HG03460 (cell line): ENCODE results near the gene FLNA.
A peak's percentile ranks its signal among the peaks of the same experiment; 100 is the strongest.

ENCODE experiments used
- ATAC-seq: cut with Tn5 transposase; IDR thresholded peaks from one replicate; pipeline ENCODE4 v1.9.1; 2021; ENCODE audit not compliant: unreplicated experiment

Gene FLNA

GRCh38 chrX:154341399-154342298 lies 32.8 kb downstream of the FLNA start:
- peak; percentile 62 for ATAC-seq

GRCh38 chrX:154334496-154334895 lies 39.9 kb downstream of the FLNA start:
- no peak for ATAC-seq

DNA sequence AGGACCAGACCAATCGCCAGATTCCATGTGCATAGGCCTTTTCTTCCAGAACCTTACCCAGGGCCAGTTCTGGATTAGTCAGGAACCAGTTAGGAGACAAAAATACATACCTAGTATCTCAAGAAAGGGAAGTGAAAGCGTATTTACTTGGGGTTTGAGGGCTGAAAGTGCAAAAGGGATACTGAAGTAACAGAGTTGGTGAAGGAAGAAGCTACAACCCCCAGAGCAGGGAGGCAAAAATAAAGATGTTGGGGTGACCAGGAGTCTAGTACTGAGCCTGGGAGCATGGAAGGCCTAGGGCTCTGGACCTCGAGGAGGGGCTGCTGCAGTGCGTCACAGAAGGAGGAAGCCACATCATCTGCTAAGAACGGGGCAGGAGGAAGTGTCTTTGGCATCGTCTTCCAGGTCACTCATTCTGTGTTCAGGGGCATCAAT lies 40.6 kb downstream of the FLNA start:
- no peak for ATAC-seq

- ATAC-seq, result no peak
Measured at GRCh38 chrX:154333116-154333515, 41.3 kb downstream of the FLNA start.

GRCh38 chrX:154332561-154332960 lies 41.9 kb downstream of the FLNA start:
- ATAC-seq, result no peak

DNA sequence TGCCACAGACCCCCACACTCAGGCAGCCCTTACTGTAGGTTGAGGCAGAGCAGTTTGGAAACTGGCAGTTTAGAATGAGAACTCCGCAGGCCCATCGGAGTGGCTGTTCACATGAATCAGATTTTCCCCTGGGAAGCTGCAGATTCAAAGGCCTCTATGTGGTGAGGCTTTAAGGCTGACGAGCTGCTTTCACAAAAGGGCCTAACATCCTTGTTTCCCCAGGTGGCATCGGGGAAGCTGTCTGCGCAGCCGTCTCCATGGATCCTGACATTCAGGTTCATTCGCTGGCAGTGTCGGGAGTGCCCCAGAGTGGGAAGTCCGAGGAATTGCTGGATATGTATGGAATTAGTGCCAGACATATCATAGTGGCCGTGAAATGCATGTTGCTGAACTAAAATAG lies 45.1 kb downstream of the FLNA start:
- no peak for ATAC-seq

- no peak for ATAC-seq
Measured at GRCh38 chrX:154328646-154329045, 45.8 kb downstream of the FLNA start.

- no peak for ATAC-seq
Measured at GRCh38 chrX:154327038-154327820, 47.2 kb downstream of the FLNA start.

DNA sequence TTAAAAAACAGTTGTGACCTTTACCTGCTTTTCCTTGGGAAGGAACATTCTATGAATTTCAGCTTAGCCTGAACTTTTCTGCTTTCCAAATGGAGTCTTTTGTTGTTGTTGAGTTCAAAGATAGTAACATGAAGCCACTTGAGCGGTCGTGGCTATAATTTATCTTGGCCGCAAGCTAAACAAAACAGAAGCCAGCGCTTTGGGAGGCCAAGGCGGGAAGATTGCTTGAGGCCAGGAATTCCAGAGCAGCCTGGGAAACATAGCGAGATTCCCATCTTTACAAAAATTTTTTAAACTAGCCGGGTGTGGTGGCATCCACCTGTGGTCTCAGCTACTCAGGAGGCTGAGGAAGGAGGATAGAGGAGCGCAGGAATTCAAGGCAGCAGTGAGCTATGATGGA lies 48.9 kb downstream of the FLNA start:
- ATAC-seq, result no peak

- no peak for ATAC-seq
Measured at GRCh38 chrX:154323537-154323936, 50.9 kb downstream of the FLNA start.

DNA sequence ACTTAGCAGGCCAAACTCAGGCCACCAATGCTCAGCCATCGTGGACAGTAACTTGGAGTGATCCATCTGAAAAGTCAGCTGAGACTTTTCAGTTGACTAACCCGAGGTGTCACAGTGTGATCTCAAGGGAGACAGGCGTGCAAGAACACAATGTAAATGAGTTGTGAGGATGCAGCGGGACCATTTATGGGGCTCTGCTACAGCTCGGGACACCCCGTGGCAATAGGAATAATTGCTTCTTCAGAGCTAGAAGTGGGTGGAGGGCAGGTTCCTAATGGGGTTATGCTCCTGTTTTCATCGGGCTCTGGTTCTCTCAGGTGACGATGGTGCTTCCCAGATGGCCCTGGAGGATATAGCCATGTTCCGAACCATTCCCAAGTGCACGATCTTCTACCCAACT lies 51.5 kb downstream of the FLNA start:
- no peak for ATAC-seq

GRCh38 chrX:154321594-154321993 lies 52.8 kb downstream of the FLNA start:
- no peak for ATAC-seq

DNA sequence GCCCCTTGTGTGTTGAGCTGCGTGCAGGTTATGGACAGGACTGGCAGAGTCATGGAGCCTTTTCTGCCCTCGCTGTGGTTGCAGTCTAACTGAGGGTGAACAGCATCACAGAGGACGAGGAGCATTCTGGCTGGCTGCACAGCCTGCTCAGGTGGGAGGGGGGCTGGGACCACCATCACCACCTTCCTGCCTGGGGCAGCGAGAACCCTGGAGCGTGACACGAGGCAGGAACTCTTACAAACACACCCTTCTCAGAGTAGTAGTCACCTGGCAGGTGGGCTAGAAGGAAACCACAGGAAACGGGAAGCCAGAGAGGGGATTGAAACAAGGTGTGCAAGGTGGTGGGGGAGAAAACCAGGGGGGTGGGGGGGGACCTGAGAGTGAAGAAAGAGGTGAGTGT lies 53.3 kb downstream of the FLNA start:
- no peak for ATAC-seq

GRCh38 chrX:154320406-154320805 lies 54.0 kb downstream of the FLNA start:
- no peak for ATAC-seq

DNA sequence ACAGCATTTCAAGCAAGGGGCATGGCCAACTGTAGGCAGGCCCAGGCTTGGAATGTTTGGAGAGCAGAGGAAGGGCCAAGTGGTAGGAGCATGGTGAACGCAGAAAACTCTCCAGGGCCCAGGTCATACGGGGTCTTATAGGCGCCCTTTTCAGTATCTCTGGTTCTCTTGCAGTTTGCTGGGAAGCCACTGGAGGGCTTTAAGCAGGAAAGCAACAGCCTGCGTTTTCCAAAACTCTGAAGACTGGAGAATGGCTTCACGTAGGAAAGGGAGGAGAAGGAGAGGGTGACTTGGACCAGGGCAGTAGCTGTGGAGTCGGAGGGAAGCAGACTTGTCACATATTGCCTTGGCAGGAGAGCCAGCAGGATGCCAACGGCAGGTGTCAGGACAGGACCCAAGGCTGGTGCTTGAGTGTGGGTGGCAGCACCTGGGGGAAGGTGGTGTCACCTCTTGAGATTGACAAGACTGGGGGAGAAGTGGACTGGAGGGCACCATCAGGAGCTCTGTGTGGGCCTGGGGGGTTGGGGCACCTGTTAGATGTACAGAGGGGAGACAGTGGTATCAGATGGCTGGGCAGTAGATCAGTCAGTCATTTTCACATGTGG lies 56.9 kb downstream of the FLNA start:
- ATAC-seq, result no peak

GRCh38 chrX:154315416-154315815 lies 59.0 kb downstream of the FLNA start:
- no peak for ATAC-seq

DNA sequence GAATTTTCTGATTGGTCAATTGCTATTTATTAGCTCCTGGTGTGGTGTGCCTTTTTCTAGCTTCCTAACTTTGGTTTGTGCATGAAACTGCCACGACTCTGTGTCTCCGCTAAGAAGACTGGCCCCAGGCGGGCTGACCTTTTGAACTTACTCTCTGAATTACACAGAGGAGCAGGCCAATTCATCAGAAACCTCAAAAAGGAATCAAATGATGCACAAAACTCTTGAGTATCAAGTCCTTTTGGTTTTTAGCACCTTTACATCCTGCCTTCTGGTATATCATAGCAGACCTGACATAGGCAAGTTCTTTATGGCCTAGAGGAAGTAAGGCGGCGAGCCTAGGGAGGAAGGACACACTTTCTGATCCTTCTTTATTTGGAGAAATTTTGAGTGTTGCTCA lies 61.3 kb downstream of the FLNA start:
- ATAC-seq, result no peak

- no peak for ATAC-seq
Measured at GRCh38 chrX:154312116-154312515, 62.3 kb downstream of the FLNA start.

DNA sequence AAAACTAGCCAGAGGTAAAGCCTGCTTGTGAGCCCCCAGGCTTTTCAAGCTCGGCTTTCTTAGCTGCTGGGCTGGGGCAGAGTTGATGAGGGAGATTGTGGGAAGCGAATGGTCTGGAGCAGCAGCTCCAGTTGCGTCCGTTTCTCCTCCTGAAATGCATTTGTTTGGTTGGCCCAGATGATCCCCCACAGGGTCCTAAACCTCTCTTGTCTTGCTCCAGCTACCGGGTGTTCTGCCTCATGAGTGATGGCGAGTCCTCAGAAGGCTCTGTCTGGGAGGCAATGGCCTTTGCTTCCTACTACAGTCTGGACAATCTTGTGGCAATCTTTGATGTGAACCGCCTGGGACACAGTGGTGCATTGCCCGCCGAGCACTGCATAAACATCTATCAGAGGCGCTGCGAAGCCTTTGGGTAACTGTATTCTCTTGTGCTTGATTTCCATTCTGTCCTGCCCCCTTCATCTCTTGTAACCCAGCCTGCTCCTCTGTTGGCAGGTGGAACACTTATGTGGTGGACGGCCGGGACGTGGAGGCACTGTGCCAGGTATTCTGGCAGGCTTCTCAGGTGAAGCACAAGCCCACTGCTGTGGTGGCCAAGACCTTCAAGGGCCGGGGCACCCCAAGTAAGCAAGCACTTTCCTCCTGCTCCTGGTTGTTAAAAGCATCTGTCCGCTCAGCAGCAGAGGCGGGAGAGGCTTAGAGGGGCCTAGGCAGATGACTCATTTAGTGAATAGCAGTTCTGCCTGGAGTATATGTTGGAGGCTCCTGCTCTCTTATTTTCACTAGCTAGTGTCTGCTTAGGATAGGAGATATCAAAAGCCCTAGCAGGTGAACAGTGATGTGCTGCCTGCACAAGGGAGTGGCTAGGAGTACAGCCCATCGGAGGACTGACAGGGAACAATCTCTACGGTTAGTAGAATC lies 63.6 kb downstream of the FLNA start:
- ATAC-seq, result no peak

DNA sequence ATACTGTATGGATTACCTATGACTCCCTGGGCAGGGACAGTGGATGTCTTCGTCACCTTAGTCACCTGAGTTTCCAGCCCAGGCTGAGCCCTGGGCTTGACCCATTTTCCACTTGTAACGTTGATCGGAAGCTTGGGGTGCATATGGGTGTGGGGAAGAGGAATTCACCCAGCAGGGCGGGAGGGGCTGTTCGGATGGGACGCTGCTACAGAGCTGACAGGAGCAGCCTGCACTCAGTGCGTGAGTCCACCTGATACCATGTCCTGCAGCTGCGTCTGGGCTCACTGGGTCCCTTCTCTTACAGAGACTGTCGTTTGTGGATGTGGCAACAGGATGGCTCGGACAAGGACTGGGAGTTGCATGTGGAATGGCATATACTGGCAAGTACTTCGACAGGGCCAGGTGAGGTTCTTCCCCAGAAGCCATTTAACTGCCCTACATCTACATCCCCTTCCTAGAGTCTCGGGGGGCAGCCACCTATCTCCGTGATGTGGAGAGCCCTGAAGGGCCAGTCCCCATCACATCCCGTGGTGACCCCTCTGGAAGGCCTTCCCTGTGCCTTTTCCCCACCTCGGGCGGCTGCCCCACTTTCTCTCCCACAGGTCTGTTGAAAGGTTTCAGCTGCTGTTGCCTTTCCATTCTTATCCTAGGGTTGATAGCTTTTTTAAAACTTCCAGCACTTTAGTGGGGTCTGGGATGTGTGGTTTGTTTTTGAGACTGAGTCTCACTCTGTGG lies 65.2 kb downstream of the FLNA start:
- ATAC-seq, result no peak
